K562 (cell line): Measurements from ENCODE around the gene TANC1. TPM values are rescaled to one million over a fixed set of nuclear protein-coding genes. Genes with fewer than 3 reads are reported as not detected.

Experiments
- ATAC-seq: fragments of 200-7000 bp; cut with Tn5 transposase; 3 replicates; pipeline ENCODE4 v1.9.1; 2020; ENCODE audit warnings: moderate library complexity
- BruUV-seq: library from RNA; stranded (reverse); fragments of 400-500 nt; replicated peaks from 2 replicates; lab custom pipeline; 2021; lab: Mats Ljungman, UMichigan
- CTCF ChIA-PET: fragments of 300-600 bp; formaldehyde crosslinking; extraction: SDS; loops from one replicate; lab custom pipeline; 2021; ENCODE audit warnings: low intra/inter-chr PET ratio; lab: Yijun Ruan, JAX
- POLR2A ChIA-PET: fragments of 300-600, 350-650 bp; sonication (Branson Sonifier 250); formaldehyde crosslinking; extraction: SDS; loops from one replicate; lab custom pipeline; 2021; ENCODE audit warnings: antibody characterized with exemption, inconsistent platforms; lab: Yijun Ruan, JAX
- DNase-seq, 4 experiments: peaks; one replicate each; pipeline versions ENCODE4 v3.0.0 to v3.0.0-alpha.2; 2011 to 2018; ENCODE audit warnings: low spot score in 3 of 4, mixed read lengths in 3 of 4; ENCODE audit errors: extremely low read depth in 1 of 4
- FAIRE-seq: peaks from 2 replicates; lab custom pipeline; 2011; peaks lifted over from hg19 to GRCh38; lab: Jason Lieb, UNC
- H2AFZ ChIP-seq: 2 replicates; pipeline ENCODE4 v1.6.0; 2011; ENCODE audit warnings: low read depth, low read length, control low read depth, inconsistent platforms
- H3K27ac ChIP-seq: fragments of 200-600 bp; 3 replicates; pipeline ENCODE4 v1.8.0; 2011; ENCODE audit warnings: low read depth, mild to moderate bottlenecking, control low read depth, inconsistent platforms, low read length, moderate library complexity, mixed read lengths; ENCODE audit errors: extremely low read depth
- H3K27me3 ChIP-seq, 2 experiments: fragments of 300-600 bp in 1 of 2; 2 replicates in 1 of 2; 3 replicates in 1 of 2; pipeline versions ENCODE4 v1.6.0 to v1.8.0; 2011; ENCODE audit warnings: inconsistent platforms in 2 of 2, low read length in 2 of 2, mild to moderate bottlenecking in 1 of 2, mixed read lengths in 1 of 2, moderate library complexity in 1 of 2; ENCODE audit not compliant: control insufficient read depth in 2 of 2, insufficient read depth in 2 of 2
- H3K36me3 ChIP-seq: fragments of 300-600 bp; 3 replicates; pipeline ENCODE4 v1.8.0; 2011; ENCODE audit warnings: mild to moderate bottlenecking, low read length, inconsistent platforms; ENCODE audit not compliant: control insufficient read depth, insufficient read depth
- H3K4me1 ChIP-seq, 2 experiments: fragments of 200-600 bp in 1 of 2; replicated peaks in 1 of 2; 2 replicates in 1 of 2; 3 replicates in 1 of 2; pipeline versions ENCODE4 v1.5.1 to v1.8.0; 2011; ENCODE audit warnings: inconsistent platforms in 2 of 2, low read length in 2 of 2, mild to moderate bottlenecking in 1 of 2, mixed read lengths in 1 of 2, moderate library complexity in 1 of 2; ENCODE audit not compliant: control insufficient read depth in 2 of 2, insufficient read depth in 2 of 2
- H3K4me2 ChIP-seq: 2 replicates; pipeline ENCODE4 v1.6.1; 2011; ENCODE audit warnings: low read length, control low read depth, inconsistent platforms, mixed read lengths; ENCODE audit not compliant: insufficient read depth
- H3K4me3 ChIP-seq: fragments of 200-600 bp; sonication (generic), shearing (Covaris generic); 2 replicates; pipeline ENCODE4 v1.5.1; 2016; ENCODE audit warnings: control low read depth, inconsistent platforms
- H3K79me2 ChIP-seq: fragments of 200-600 bp; 3 replicates; pipeline ENCODE4 v1.8.0; 2011; ENCODE audit warnings: low read length, inconsistent platforms; ENCODE audit not compliant: control insufficient read depth, insufficient read depth
- H3K9ac ChIP-seq, 2 experiments: 2 replicates each; pipeline versions ENCODE4 v1.6.0 to v1.6.1; 2011; ENCODE audit warnings: low read depth in 2 of 2, low read length in 2 of 2, control low read depth in 1 of 2, inconsistent platforms in 1 of 2, mild to moderate bottlenecking in 1 of 2, mixed read lengths in 1 of 2; ENCODE audit not compliant: insufficient read depth in 1 of 2
- H3K9me1 ChIP-seq: one replicate; pipeline ENCODE4 v1.6.0; 2011; ENCODE audit warnings: inconsistent platforms, mild to moderate bottlenecking, low read length, moderate library complexity; ENCODE audit not compliant: control insufficient read depth, insufficient read depth
- H3K9me3 ChIP-seq: replicated peaks from 2 replicates; pipeline ENCODE4 v1.5.1; 2011; ENCODE audit warnings: low read depth, low read length, inconsistent platforms; ENCODE audit not compliant: control insufficient read depth, insufficient read depth
- H4K20me1 ChIP-seq: replicated peaks from 2 replicates; pipeline ENCODE4 v1.6.1; 2011; ENCODE audit warnings: low read length, inconsistent platforms, mixed read lengths; ENCODE audit not compliant: control insufficient read depth, insufficient read depth
- FOXA1 ChIP-seq: fragments of 450-650 bp; IDR thresholded peaks from 2 replicates; pipeline ENCODE4 v1.6.1; 2016; ENCODE audit warnings: mild to moderate bottlenecking, borderline replicate concordance
- ZBTB40 ChIP-seq, 2 experiments: fragments of 450-650 bp in 1 of 2; sonication (generic) in 1 of 2; formaldehyde crosslinking in 1 of 2; IDR thresholded peaks; 2 replicates each; pipeline versions ENCODE4 v1.7.1 to v1.9.0; 2016 to 2022; ENCODE audit warnings: inconsistent platforms in 1 of 2, mild to moderate bottlenecking in 1 of 2, missing genetic modification reagents in 1 of 2
- WGBS: fragments of 100-300 bp; shearing (Covaris generic); methylation state at CpG from one replicate; pipeline ENCODE4 v1.1.6; 2016; ENCODE audit warnings: low coverage, mixed read lengths; ENCODE audit not compliant: insufficient coverage; ENCODE audit errors: missing lambda C conversion rate; 5-methylcytosine and 5-hydroxymethylcytosine counted together
- in situ Hi-C: fragments of 300-500 bp; cut with MboI; formaldehyde crosslinking; loops from 4 replicates; pipeline ENCODE4 v1.15.0; 2018; ENCODE audit warnings: inconsistent platforms, mixed read lengths
- intact Hi-C: fragments of 100-400 bp; cut with micrococcal nuclease; formaldehyde crosslinking; loops from 2 replicates; pipeline ENCODE4 v1.14.2; 2022
- polyA plus RNA-seq, 8 experiments: library from polyadenylated mRNA; depleted of rRNA in 4 of 8; stranded (reverse) in 5 of 8; unstranded in 3 of 8; fragments of >200 nt; fragmentation: Nextera tagmentation in 2 of 8; fragmentation: Illumina TruSeq in 1 of 8; extraction: Ambion mirVana in 2 of 8; extraction: Trizol in 1 of 8; gene quantifications; 2 replicates each; pipeline versions ENCODE4 v1.2.1 to v1.2.3, GENCODE V29; 2011 to 2014; ENCODE audit warnings: inconsistent platforms in 1 of 8, missing spikeins in 1 of 8
- total RNA-seq, 7 experiments: library from RNA; depleted of rRNA in 6 of 7; stranded (reverse); fragments of >200 nt in 6 of 7; fragmentation: Illumina TruSeq in 2 of 7; extraction: Trizol in 2 of 7; gene quantifications; 2 replicates each; pipeline versions ENCODE4 v1.2.1 to v1.2.3, GENCODE V29; 2011 to 2021; ENCODE audit warnings: low replicate concordance in 1 of 7

Gene TANC1
- total and polyA plus RNA-seq, 9 of the 15 experiments (the other 6 are each of a cell fraction or from before 2014, with no cell fraction given): under 0.01 to 0.20 (median 0.07) TPM; not detected in 1

GRCh38 chr2:158966312-158966711, 2.1 kb upstream of the TANC1 start:
- Histone ChIP-seq H3K36me3 (no peaks in the 10 kb centered on the region), H3K79me2 (no peaks in the 10 kb centered on the region), H3K27ac (no peak overlapping the region), H3K9me3 (no peaks in the 10 kb centered on the region), H2AFZ (no peak overlapping the region), H3K9me1 (no peaks in the 10 kb centered on the region), H3K4me1 (peaks cover 0 to 16% of the 10 kb centered on the region in 2 experiments; a peak in 2 of 5 replicates), H3K9ac (no peak overlapping the region), H4K20me1 (no peaks in the 10 kb centered on the region), H3K4me3 (no peak overlapping the region), H3K27me3 (peaks cover 23 to 31% of the 10 kb centered on the region in 2 experiments; a peak in 4 of 5 replicates), H3K4me2 (no peak overlapping the region)
- POLR2A ChIA-PET: no interaction called here
- intact Hi-C loops: no loop called here
- FAIRE-seq (no peak), ATAC-seq (no peak), DNase-seq (no peak)
- in situ Hi-C loops: no loop called here
- TF ChIP-seq FOXA1 (no peak), ZBTB40 (IDR thresholded peaks at IDR 0.05) (no peak), ZBTB40 (CRISPR knock-in tag; IDR thresholded peaks at IDR 0.05) (no peak)
- 0% methylated on average over 1 of the region's 1 CpG for WGBS
- no TSS peak for BruUV-seq
- CTCF ChIA-PET: no interaction called here
